D721Med (cell line): ENCODE measurements around the gene MARF1.

ENCODE experiments used
- DNase-seq: peaks from one replicate; pipeline ENCODE4 v3.0.0; 2011; ENCODE audit warnings: low spot score; ENCODE audit not compliant: insufficient read length
- FAIRE-seq: peaks from 2 replicates; lab custom pipeline; 2011; peaks lifted over from hg19 to GRCh38; lab: Jason Lieb, UNC
- TF ChIP-seq, protein P1 (sequence below): IDR thresholded peaks from 2 replicates; pipeline ENCODE4 v1.5.1; 2012; ENCODE audit warnings: mild to moderate bottlenecking, control low read depth; ENCODE audit not compliant: insufficient read depth; ENCODE audit errors: missing control alignments

MARF1 gene

DNA sequence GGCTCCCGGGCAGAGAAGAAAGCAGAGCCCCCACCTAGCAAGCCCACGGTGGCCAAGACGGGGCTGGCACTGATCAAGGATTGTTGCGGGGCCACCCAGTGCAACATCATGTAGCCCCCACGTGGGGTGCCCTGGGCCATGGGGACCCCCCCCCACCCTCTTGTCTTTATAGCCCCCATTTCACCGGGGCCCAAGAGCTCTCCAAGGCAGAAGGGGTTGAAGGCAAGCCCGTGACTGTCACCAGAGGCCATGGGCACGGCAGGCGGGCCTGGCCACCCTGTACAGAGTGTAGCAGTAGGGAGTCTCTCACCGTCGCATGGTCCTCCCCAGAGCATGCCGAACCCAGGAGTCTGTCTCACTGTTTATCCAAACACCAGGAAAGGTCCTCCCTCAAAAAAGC lies 56.2 kb downstream of the MARF1 start:
- TF ChIP-seq, protein P1, sequence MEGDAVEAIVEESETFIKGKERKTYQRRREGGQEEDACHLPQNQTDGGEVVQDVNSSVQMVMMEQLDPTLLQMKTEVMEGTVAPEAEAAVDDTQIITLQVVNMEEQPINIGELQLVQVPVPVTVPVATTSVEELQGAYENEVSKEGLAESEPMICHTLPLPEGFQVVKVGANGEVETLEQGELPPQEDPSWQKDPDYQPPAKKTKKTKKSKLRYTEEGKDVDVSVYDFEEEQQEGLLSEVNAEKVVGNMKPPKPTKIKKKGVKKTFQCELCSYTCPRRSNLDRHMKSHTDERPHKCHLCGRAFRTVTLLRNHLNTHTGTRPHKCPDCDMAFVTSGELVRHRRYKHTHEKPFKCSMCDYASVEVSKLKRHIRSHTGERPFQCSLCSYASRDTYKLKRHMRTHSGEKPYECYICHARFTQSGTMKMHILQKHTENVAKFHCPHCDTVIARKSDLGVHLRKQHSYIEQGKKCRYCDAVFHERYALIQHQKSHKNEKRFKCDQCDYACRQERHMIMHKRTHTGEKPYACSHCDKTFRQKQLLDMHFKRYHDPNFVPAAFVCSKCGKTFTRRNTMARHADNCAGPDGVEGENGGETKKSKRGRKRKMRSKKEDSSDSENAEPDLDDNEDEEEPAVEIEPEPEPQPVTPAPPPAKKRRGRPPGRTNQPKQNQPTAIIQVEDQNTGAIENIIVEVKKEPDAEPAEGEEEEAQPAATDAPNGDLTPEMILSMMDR = no peak
- no peak for FAIRE-seq
- DNase-seq = no peak

DNA sequence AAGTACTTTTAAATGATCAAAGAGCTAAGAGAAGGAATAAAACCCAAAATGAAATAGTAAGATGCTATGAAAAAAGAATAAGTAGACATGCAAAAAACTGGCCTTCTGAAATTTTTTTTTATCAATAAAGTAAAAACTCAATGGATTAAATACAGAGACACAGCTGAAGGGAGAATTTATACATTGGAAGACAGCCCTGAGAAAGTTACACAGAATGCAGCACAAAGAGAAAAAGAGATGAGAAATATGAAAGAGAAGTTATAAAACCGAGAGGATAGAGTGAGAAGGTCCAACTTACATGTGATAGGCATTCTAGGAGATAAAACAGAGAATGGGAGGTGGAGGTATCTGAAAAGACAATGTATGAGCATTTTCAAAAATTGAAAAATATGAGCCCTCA lies 57.0 kb downstream of the MARF1 start:
- FAIRE-seq (no peak), DNase-seq (no peak)
- TF ChIP-seq, protein P1 = no peak

DNA sequence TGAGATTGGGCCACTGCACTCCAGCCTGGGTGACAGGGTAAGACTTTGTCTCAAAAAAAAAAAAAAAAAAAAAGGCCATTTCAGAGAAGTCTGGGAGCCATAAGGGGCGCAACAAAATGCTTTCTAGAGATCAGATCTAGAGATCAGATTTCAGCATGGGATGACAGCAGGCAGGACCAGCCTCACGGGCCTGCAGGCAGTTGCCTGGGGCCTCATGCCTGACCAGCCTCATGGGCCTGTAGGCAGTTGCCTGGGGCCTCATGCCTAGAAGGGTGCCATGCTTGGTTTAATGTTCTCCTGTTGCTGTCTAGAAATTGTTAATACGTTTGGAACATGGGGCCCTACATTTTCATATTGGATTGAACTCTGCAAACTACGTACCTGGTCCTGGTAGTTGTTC lies 59.4 kb downstream of the MARF1 start:
- DNase-seq (no peak), FAIRE-seq (no peak)
- TF ChIP-seq, protein P1 = no peak

DNA sequence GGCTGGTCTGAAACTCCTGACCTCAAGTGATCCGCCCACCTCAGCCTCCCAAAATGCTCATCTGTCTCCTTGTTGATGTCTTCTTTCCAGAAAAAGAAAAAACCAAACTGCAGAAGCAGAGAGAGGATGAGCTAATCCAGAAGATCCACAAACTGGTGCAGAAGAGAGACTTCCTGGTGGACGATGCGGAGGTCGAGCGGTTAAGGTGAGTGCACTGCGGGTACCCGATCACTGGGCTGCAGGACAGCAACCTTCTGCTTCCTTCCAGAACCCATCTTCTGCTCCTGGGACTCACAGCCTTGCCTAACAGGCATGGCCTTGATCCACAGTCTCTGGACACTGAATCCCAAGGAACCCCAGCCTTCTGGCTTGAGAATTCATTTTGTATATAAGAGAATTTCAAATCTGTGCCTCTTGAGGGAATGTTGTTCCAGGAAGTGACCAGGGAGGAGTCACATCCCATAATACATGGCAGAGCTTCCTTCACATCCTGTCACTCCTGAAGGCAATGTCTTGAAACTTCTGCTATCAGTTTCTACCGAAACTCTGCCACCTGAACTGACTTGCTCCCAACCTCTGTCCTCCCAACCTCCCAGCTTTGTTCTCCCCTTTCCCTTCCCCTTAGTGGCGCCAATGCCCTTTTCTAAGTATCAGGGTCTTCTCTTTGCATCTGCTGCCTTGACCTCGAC lies 61.7 kb downstream of the MARF1 start:
- DNase-seq (no peak), FAIRE-seq (no peak)
- TF ChIP-seq, protein P1 = no peak

DNA sequence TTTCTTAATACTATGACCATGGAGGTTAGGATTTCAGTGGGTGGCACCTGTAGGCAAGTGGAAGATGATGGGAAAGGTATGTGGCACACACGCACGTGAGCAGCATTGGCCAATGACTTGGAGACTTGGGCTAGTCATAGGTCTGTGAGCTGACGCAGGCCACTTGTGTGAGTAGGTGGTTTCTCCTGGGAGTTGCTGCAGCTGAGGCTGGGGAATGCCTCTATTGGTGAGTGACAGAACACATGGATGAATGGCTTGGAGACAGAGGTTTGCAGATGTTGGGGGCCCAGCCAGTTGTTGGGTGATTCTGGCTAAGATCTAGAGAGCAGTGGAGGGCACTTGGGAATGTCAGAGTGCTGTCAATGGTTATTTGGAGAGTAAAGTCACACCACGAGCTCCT lies 64.1 kb downstream of the MARF1 start:
- FAIRE-seq = no peak
- TF ChIP-seq, protein P1 = no peak
- DNase-seq = no peak

DNA sequence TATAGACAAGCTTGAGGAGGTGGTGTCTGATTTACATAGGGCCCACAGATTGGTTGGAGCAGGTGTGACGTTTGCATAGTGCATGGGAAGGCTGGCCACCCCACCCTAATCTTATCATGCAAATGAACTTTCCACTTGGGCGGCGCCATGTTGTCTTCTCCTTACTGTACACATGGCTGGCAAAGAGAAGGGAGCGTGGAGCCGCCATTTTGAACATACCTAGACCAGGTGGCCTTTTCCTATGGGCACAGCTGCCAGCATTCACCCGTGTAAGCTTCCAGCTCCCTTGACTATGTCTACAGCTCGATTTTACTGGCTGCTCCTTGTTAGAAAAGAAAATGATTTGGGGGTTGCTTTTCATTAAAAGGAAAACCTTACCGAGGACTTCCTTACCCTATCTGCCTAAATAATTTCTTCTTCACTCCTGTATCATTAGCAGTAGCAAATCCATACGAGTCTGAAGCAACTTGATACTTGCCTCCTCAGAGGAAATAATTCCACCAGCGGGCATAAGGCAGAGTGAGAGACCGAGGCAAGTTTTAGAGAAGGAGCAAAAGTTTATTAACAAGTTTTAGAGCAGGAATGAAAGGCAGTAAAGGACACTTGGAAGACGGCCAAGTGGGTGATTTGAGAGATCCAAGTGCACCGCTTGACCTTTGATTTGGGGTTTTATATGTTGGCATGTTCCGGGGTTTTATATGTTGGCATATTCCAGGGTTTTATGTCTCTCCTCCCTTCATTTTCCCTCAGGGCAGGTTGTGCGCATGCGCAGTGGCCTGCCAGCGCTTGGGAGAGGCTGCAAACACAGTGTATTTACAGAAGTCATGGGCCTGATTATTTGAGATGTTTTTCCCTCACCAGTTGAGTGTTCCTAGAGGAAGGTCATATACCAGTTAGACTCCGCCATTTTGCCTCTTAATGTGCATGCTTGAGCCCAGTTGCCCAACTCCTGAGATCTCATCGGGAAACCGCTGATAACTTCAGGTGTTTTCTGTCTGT lies 65.7 kb downstream of the MARF1 start:
- DNase-seq = no peak
- FAIRE-seq = no peak
- TF ChIP-seq, protein P1 = no peak
